GM12872 (cell line): ENCODE measurements around the gene TRIM52.

Source experiments
- TF ChIP-seq, protein P1 (sequence below): IDR thresholded peaks from 3 replicates; pipeline ENCODE4 v1.5.1; 2011; ENCODE audit warnings: low read depth, mild to moderate bottlenecking, low read length, moderate library complexity; ENCODE audit not compliant: insufficient read depth

Gene TRIM52

DNA sequence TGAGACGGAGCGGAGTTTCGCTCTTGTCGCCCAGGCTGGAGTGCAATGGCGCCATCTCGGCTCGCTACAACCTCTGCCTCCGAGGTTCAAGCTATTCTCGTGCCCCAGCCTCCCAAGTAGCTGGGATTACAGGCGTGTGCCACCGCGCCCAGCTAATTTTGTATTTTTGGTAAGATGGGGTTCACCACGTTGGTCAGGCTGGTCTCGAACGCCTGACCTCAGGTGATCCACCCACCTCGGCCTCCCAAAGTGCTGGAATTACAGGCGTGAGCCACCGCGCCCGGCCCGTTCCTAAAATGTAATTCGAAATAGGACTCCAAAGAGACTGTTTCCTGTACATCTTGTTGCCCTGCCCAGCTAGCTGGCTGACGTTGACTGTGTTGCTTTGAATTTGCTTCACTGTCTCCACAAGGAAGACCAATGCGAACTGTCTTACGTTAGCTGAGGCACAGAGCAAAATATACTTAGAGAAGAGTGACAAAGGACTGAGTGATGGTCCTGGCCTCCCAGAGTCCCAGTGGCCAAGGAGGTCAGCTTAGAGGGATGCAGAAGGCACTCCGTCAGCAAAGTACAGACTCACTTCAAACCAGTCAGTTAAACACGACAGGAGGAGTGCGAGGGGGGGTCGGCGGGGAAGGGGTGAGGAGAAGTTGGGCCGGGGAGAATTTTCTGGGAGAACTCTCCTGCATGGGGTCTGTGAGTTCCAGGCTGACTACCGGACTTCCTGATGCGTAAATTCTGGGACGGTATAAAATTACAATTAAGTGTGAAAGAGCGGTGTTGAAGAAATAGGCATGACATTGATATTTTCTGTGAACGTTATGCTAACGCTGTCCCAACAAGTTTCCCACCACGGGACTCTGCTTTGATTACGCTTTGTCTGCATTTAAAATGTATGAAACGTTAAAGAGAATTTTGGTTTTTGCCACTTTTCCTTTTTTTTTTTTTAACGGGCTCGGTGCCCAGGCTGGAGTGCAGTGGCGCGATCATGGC lies 44.6 kb downstream of the TRIM52 start:
- TF ChIP-seq, protein P1, sequence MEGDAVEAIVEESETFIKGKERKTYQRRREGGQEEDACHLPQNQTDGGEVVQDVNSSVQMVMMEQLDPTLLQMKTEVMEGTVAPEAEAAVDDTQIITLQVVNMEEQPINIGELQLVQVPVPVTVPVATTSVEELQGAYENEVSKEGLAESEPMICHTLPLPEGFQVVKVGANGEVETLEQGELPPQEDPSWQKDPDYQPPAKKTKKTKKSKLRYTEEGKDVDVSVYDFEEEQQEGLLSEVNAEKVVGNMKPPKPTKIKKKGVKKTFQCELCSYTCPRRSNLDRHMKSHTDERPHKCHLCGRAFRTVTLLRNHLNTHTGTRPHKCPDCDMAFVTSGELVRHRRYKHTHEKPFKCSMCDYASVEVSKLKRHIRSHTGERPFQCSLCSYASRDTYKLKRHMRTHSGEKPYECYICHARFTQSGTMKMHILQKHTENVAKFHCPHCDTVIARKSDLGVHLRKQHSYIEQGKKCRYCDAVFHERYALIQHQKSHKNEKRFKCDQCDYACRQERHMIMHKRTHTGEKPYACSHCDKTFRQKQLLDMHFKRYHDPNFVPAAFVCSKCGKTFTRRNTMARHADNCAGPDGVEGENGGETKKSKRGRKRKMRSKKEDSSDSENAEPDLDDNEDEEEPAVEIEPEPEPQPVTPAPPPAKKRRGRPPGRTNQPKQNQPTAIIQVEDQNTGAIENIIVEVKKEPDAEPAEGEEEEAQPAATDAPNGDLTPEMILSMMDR, result no peak

DNA sequence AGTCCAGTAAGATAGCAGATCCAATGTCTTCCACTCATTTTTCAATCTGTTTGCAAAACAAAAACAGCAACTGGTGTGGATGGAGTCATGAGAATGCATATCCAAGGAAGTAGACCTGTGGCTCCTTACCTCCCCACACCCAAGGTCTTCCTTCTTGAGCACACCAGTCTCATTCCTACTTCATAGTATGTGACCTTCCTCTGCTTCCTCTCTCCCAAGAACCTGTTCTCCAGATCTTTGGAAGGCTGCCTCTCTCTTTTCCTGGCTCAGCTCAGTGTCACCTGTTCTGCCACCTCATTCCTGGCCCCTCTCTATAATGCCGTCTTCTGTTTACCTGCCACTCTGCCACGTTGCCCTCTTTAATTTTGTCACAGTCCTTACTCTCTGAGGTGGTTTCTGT lies 48.0 kb downstream of the TRIM52 start:
- TF ChIP-seq, protein P1, result no peak

DNA sequence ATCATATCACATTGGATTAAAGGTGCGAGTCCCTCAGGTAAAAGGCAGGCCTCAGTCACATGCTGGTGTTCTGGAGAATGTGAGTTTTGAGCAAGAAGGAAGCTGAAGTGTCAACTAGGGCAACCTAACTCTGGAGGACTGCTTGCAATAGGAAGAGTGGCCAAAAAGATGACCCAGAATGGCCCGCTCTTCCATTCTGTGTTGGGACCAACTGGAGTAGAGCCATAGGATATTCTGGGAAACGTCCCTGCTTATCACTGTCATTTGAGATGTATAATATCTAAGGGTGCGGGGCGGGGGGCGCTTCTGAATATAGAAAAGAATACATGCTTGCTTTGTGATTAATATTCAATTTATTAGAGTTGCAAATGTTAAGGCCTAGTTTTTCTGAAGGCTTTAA lies 48.9 kb downstream of the TRIM52 start:
- TF ChIP-seq, protein P1, result no peak

DNA sequence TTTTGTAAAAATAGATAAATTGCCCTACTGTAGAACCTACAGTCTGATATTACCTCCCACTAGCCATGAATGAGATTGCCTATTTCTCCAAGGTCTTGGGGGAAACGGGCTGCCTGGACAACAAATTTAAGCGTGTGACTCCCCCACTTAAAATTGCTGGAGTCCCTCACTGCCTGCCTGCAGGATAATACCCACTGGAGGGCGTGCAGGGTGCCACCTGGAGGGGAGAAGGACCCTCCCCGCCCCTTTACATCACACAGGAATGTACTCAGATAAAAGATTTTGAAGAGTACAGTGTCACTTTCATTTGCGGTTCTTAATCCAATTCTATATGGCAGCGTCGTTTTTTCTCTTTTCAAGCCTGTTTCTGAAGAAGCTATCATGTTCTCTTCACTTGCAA lies 49.7 kb downstream of the TRIM52 start:
- TF ChIP-seq, protein P1, result 0 out of 3 replicates have a peak, but pooled peaks have one; percentile 4

DNA sequence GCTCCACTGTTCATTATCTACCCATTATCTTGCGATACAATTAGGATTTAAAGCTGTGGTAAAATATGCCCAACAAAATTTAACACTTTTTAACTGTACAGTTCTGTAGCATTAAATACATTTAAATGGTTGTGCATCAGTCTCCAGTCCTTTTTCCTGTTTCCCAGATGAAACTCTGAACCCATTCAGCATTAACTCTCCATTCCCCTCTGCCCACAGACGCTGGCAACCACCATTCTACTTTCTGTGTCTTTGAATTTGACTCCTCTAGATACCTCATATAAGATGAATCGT lies 53.0 kb downstream of the TRIM52 start:
- TF ChIP-seq, protein P1, result no peak

DNA sequence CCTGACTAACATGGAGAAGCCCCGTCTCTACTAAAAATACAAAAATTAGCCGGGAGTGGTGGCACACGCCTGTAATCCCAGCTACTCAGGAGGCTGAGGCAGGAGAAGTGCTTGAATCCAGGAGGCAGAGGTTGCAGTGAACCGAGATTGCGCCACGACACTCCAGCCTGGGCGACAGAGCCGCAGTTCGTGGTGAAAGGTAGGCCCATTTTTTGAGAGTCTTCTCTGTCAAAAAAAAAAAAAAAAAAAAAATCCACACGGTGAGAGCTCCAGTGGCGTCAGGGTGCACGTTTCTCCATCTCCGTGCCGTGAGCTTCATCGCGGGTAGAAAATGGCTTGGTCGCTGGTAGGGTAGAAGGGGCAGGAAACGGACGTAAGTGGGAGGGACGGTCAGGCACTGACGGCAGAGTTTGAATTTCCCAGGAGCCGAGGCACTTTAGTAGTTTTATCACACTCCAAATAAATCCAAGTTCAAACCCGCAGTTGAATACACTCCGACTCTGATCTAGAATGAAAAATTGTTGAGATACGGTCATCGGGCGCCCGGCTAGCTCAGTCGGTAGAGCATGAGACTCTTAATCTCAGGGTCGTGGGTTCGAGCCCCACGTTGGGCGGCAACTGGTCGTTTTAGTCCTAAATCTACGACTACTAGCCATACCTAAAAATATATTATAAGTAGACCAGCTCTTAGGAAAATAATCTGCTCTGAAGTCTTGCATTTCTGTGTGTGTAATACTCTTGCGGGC lies 53.6 kb downstream of the TRIM52 start:
- TF ChIP-seq, protein P1, result no peak
